Nephron (organoid): ENCODE results near the gene SENP3.
A peak's percentile ranks its signal among the peaks of the same experiment; 100 is the strongest.

Experiments used
- H3K27ac Mint-ChIP-seq, 3 experiments: 2 replicates each; pipeline ENCODE4 v1.8.0; 2020; ENCODE audit warnings: mixed read lengths in 3 of 3, mild to moderate bottlenecking in 2 of 3, moderate library complexity in 1 of 3
- H3K27me3 Mint-ChIP-seq: 2 replicates; pipeline ENCODE4 v1.8.0; 2021; ENCODE audit warnings: low read depth, mild to moderate bottlenecking, moderate library complexity, mixed read lengths
- H3K36me3 Mint-ChIP-seq: 2 replicates; pipeline ENCODE4 v1.8.0; 2020; ENCODE audit warnings: low read depth, mixed read lengths
- H3K4me1 Mint-ChIP-seq: 2 replicates; pipeline ENCODE4 v1.8.0; 2020; ENCODE audit warnings: mixed read lengths
- H3K4me3 Mint-ChIP-seq, 3 experiments: 2 replicates each; pipeline ENCODE4 v1.8.0; 2020; ENCODE audit warnings: mild to moderate bottlenecking in 3 of 3, mixed read lengths in 3 of 3, moderate library complexity in 2 of 3
- H3K9me3 Mint-ChIP-seq: 2 replicates; pipeline ENCODE4 v1.8.0; 2020; ENCODE audit warnings: mixed read lengths
- TF ChIP-seq, protein P1 (sequence below), 3 experiments: fragments of 200-600 bp; sonication (generic); IDR thresholded peaks; one replicate each; pipeline ENCODE4 v1.5.0; 2021; ENCODE audit warnings: antibody characterized with exemption in 3 of 3; ENCODE audit not compliant: unreplicated experiment in 3 of 3

Gene SENP3

GRCh38 chr17:7570351-7570750 lies 8.6 kb downstream of the SENP3 start:
- peaks cover 78% of the 10 kb centered on the region for H3K36me3 Mint-ChIP-seq
- H3K27ac Mint-ChIP-seq, result no peak overlapping the region
- peaks cover 2% of the 10 kb centered on the region for H3K9me3 Mint-ChIP-seq
- peak overlapping the region in 2 of 3 experiments; percentile 42 to 74 for H3K4me3 Mint-ChIP-seq
- peaks cover 29% of the 10 kb centered on the region for H3K4me1 Mint-ChIP-seq
- H3K27me3 Mint-ChIP-seq, result no peaks in the 10 kb centered on the region
- TF ChIP-seq, protein P1, sequence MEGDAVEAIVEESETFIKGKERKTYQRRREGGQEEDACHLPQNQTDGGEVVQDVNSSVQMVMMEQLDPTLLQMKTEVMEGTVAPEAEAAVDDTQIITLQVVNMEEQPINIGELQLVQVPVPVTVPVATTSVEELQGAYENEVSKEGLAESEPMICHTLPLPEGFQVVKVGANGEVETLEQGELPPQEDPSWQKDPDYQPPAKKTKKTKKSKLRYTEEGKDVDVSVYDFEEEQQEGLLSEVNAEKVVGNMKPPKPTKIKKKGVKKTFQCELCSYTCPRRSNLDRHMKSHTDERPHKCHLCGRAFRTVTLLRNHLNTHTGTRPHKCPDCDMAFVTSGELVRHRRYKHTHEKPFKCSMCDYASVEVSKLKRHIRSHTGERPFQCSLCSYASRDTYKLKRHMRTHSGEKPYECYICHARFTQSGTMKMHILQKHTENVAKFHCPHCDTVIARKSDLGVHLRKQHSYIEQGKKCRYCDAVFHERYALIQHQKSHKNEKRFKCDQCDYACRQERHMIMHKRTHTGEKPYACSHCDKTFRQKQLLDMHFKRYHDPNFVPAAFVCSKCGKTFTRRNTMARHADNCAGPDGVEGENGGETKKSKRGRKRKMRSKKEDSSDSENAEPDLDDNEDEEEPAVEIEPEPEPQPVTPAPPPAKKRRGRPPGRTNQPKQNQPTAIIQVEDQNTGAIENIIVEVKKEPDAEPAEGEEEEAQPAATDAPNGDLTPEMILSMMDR (IDR thresholded peaks at IDR 0.05; ENCODE audit: unreplicated experiment in 3 of 3), result no peak

- Mint-ChIP-seq H3K27me3 (no peaks in the 10 kb centered on the region), H3K4me3 (peak overlapping the region; percentile 94 to 99 (median 97)), H3K9me3 (peaks cover 2% of the 10 kb centered on the region), H3K36me3 (peaks cover 84% of the 10 kb centered on the region), H3K4me1 (peaks cover 43% of the 10 kb centered on the region), H3K27ac (peak overlapping the region; percentile 87 to 99 (median 99))
- TF ChIP-seq, protein P1 (IDR thresholded peaks at IDR 0.05; ENCODE audit: unreplicated experiment in 3 of 3), result no peak
Measured at GRCh38 chr17:7572338-7572587, 10.5 kb downstream of the SENP3 start.

GRCh38 chr17:7572588-7573323 lies 11.0 kb downstream of the SENP3 start:
- Mint-ChIP-seq H3K4me1 (peaks cover 45% of the 10 kb centered on the region), H3K27ac (peak overlapping the region; percentile 99), H3K27me3 (no peaks in the 10 kb centered on the region), H3K9me3 (peaks cover 2% of the 10 kb centered on the region), H3K36me3 (peaks cover 85% of the 10 kb centered on the region), H3K4me3 (peak overlapping the region; percentile 94 to 99 (median 97))
- TF ChIP-seq, protein P1 (IDR thresholded peaks at IDR 0.05; ENCODE audit: unreplicated experiment in 3 of 3), result no peak

DNA sequence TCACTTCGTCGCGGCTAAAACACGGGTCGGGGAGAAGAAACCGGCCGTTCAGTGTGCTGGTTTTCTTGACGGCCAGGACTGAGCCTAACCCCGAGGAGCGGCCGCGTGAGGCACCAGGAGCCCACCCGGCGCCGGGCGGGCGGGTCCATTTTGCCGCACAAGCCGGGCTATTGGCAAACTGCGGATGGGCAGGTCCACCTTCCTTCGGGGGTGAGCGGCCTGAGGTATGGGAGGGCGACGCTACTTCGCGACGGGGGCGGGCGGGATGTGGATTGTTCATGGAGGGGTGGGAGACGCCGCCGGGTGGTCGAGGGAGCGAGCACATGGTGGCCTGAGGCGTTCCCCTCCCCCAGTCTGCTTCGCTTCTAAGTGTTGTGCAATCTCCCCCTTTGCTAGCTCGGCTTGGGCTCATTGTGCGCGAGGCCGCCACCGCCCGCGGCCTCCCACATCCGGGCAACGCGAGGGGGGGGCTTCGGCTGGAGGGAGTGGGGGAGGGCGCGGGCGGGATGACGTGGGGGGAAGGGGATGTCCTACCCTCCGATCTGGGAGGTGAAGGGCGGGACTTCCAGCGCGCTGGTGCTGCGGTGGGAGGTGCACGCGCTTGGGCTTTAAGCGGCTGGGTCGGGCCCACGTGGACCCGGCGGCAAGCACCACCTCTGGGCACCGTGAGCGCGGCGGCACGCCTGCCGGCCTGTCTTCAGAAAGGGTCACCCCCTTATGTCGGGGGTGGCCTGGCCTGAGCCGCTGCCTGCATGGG lies 11.8 kb downstream of the SENP3 start:
- peak overlapping the region; percentile 94 to 99 (median 97) for H3K4me3 Mint-ChIP-seq
- H3K27me3 Mint-ChIP-seq, result no peaks in the 10 kb centered on the region
- TF ChIP-seq, protein P1 (IDR thresholded peaks at IDR 0.05; ENCODE audit: unreplicated experiment in 3 of 3), result no peak
- peaks cover 90% of the 10 kb centered on the region for H3K36me3 Mint-ChIP-seq
- peak overlapping the region; percentile 99 for H3K27ac Mint-ChIP-seq
- peaks cover 49% of the 10 kb centered on the region for H3K4me1 Mint-ChIP-seq
- H3K9me3 Mint-ChIP-seq, result peaks cover 2% of the 10 kb centered on the region

- no peaks in the 10 kb centered on the region for H3K27me3 Mint-ChIP-seq
- H3K9me3 Mint-ChIP-seq, result peaks cover 2% of the 10 kb centered on the region
- TF ChIP-seq, protein P1 (IDR thresholded peaks at IDR 0.05; ENCODE audit: unreplicated experiment in 3 of 3), result no peak
- peaks cover 57% of the 10 kb centered on the region for H3K4me1 Mint-ChIP-seq
- H3K4me3 Mint-ChIP-seq, result peak overlapping the region; percentile 94 to 99 (median 97)
- peak overlapping the region; percentile 74 to 99 (median 84) for H3K27ac Mint-ChIP-seq
- peaks cover 90% of the 10 kb centered on the region for H3K36me3 Mint-ChIP-seq
Measured at GRCh38 chr17:7574176-7574953, 12.6 kb downstream of the SENP3 start.
